Measurements from ENCODE around the gene JADE2. TPM values are rescaled to one million over a fixed set of nuclear protein-coding genes. Genes with fewer than 3 reads are reported as not detected.

The JADE2 gene
- total and polyA plus RNA-seq, 2 of the 8 experiments (the other 6 are each of a cell fraction or from before 2014, with no cell fraction given) = 19.2 to 55.8 TPM

DNA sequence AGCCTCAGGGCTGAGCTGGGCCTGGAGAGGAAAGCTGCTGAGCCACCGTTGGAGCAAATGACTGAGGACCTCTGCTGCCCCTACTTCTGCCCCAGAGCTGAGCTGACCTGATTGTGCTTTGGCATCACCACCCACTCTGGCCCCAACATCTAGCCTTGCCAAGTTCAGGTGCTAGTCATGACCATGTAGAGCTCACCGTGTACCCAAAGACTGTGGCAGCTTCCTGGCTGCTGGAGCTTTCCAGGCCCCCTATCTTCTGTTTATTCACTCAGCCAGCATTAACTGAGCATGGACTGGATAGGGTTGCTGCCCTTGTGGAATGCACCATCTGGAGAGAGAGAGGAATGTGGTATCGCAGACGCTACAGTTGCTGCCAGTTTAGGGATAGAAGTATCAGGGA lies 49.1 kb downstream of the JADE2 start (continued):
- TF ChIP-seq, protein P1, sequence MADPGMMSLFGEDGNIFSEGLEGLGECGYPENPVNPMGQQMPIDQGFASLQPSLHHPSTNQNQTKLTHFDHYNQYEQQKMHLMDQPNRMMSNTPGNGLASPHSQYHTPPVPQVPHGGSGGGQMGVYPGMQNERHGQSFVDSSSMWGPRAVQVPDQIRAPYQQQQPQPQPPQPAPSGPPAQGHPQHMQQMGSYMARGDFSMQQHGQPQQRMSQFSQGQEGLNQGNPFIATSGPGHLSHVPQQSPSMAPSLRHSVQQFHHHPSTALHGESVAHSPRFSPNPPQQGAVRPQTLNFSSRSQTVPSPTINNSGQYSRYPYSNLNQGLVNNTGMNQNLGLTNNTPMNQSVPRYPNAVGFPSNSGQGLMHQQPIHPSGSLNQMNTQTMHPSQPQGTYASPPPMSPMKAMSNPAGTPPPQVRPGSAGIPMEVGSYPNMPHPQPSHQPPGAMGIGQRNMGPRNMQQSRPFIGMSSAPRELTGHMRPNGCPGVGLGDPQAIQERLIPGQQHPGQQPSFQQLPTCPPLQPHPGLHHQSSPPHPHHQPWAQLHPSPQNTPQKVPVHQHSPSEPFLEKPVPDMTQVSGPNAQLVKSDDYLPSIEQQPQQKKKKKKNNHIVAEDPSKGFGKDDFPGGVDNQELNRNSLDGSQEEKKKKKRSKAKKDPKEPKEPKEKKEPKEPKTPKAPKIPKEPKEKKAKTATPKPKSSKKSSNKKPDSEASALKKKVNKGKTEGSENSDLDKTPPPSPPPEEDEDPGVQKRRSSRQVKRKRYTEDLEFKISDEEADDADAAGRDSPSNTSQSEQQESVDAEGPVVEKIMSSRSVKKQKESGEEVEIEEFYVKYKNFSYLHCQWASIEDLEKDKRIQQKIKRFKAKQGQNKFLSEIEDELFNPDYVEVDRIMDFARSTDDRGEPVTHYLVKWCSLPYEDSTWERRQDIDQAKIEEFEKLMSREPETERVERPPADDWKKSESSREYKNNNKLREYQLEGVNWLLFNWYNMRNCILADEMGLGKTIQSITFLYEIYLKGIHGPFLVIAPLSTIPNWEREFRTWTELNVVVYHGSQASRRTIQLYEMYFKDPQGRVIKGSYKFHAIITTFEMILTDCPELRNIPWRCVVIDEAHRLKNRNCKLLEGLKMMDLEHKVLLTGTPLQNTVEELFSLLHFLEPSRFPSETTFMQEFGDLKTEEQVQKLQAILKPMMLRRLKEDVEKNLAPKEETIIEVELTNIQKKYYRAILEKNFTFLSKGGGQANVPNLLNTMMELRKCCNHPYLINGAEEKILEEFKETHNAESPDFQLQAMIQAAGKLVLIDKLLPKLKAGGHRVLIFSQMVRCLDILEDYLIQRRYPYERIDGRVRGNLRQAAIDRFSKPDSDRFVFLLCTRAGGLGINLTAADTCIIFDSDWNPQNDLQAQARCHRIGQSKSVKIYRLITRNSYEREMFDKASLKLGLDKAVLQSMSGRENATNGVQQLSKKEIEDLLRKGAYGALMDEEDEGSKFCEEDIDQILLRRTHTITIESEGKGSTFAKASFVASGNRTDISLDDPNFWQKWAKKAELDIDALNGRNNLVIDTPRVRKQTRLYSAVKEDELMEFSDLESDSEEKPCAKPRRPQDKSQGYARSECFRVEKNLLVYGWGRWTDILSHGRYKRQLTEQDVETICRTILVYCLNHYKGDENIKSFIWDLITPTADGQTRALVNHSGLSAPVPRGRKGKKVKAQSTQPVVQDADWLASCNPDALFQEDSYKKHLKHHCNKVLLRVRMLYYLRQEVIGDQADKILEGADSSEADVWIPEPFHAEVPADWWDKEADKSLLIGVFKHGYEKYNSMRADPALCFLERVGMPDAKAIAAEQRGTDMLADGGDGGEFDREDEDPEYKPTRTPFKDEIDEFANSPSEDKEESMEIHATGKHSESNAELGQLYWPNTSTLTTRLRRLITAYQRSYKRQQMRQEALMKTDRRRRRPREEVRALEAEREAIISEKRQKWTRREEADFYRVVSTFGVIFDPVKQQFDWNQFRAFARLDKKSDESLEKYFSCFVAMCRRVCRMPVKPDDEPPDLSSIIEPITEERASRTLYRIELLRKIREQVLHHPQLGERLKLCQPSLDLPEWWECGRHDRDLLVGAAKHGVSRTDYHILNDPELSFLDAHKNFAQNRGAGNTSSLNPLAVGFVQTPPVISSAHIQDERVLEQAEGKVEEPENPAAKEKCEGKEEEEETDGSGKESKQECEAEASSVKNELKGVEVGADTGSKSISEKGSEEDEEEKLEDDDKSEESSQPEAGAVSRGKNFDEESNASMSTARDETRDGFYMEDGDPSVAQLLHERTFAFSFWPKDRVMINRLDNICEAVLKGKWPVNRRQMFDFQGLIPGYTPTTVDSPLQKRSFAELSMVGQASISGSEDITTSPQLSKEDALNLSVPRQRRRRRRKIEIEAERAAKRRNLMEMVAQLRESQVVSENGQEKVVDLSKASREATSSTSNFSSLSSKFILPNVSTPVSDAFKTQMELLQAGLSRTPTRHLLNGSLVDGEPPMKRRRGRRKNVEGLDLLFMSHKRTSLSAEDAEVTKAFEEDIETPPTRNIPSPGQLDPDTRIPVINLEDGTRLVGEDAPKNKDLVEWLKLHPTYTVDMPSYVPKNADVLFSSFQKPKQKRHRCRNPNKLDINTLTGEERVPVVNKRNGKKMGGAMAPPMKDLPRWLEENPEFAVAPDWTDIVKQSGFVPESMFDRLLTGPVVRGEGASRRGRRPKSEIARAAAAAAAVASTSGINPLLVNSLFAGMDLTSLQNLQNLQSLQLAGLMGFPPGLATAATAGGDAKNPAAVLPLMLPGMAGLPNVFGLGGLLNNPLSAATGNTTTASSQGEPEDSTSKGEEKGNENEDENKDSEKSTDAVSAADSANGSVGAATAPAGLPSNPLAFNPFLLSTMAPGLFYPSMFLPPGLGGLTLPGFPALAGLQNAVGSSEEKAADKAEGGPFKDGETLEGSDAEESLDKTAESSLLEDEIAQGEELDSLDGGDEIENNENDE (IDR thresholded peaks at IDR 0.05; ENCODE audit: insufficient replicate concordance, low read length) = no peak
- TF ChIP-seq RXRA (IDR thresholded peaks at IDR 0.05; ENCODE audit: insufficient read depth, low read depth, low read length) (no peak), TAF1 (IDR thresholded peaks at IDR 0.05; ENCODE audit: low read depth, low read length) (no peak), POU5F1 (IDR thresholded peaks at IDR 0.05; ENCODE audit: low read depth, low read length) (no peak), RAD21 (IDR thresholded peaks at IDR 0.05 in 1 of 2, conservative IDR thresholded peaks at IDR 0.05 in 1 of 2; ENCODE audit: low read depth in 2 of 2, low read length in 2 of 2) (no peak)

Data from H1 (cell line).